HCT116 (cell line): ENCODE data around the gene UNC79.

Source experiments
- CEBPB ChIP-seq: IDR thresholded peaks from 2 replicates; pipeline ENCODE4 v1.6.1; 2012; ENCODE audit warnings: low read depth
- EGR1 ChIP-seq: IDR thresholded peaks from 2 replicates; pipeline ENCODE4 v1.6.1; 2012; ENCODE audit warnings: low read depth
- ELF1 ChIP-seq: IDR thresholded peaks from 2 replicates; pipeline ENCODE4 v1.6.1; 2012; ENCODE audit warnings: low read depth, borderline replicate concordance
- EZH2 ChIP-seq: fragments of 200-600 bp; sonication (generic); IDR thresholded peaks from 2 replicates; pipeline ENCODE4 v1.6.1; 2017; ENCODE audit warnings: antibody characterized with exemption, mixed run types
- EZH2phosphoT487 ChIP-seq: fragments of 200-600 bp; IDR thresholded peaks from 2 replicates; pipeline ENCODE4 v1.6.1; 2018; ENCODE audit warnings: antibody characterized with exemption, borderline replicate concordance
- POLR2AphosphoS5 ChIP-seq: IDR thresholded peaks from 2 replicates; pipeline ENCODE4 v1.6.1; 2011; ENCODE audit warnings: mild to moderate bottlenecking, low read depth, low read length, moderate library complexity
- TF ChIP-seq, protein P1 (sequence below): IDR thresholded peaks from 2 replicates; pipeline ENCODE4 v1.6.1; 2012
- TF ChIP-seq, protein P2 (sequence below): IDR thresholded peaks from 2 replicates; pipeline ENCODE4 v1.6.1; 2012; ENCODE audit warnings: low read depth
- TF ChIP-seq, protein P3 (sequence below), 3 experiments: fragments of 200-600 bp in 1 of 3; sonication (generic) in 1 of 3; IDR thresholded peaks in 2 of 3; conservative IDR thresholded peaks in 1 of 3; 2 replicates each; pipeline ENCODE4 v1.5.1; 2012 to 2017; ENCODE audit warnings: low read depth in 2 of 3, low read length in 2 of 3, antibody characterized with exemption in 1 of 3, borderline replicate concordance in 1 of 3, control low read depth in 1 of 3, mild to moderate bottlenecking in 1 of 3, mixed read lengths in 1 of 3, mixed run types in 1 of 3, moderate library complexity in 1 of 3; ENCODE audit not compliant: insufficient read depth in 1 of 3

DNA sequence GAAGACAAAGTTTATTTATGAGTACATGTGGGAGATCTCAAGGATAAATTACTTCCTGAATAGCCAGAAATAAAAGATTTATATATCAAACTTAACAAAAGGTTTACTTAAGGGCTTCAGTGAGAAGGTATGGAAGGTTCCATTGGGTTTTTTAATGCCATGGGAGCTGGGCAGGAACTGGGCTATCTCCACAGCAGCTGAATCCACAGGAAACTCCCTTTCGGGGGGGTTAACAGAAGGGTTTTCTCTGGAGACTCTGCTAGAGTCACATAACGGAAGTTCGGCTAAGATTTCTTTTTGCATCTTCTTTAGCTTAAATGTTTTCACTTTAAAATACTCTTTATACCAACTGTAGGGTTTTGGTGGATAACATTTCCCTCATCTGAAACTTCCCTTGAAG, 113.5 kb downstream of the UNC79 start:
- TF ChIP-seq, protein P1, sequence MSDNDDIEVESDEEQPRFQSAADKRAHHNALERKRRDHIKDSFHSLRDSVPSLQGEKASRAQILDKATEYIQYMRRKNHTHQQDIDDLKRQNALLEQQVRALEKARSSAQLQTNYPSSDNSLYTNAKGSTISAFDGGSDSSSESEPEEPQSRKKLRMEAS = no peak
- TF ChIP-seq EZH2 (no peak), POLR2AphosphoS5 (no peak), EZH2phosphoT487 (no peak), ELF1 (no peak), CEBPB (no peak), EGR1 (no peak)
- TF ChIP-seq, protein P2, sequence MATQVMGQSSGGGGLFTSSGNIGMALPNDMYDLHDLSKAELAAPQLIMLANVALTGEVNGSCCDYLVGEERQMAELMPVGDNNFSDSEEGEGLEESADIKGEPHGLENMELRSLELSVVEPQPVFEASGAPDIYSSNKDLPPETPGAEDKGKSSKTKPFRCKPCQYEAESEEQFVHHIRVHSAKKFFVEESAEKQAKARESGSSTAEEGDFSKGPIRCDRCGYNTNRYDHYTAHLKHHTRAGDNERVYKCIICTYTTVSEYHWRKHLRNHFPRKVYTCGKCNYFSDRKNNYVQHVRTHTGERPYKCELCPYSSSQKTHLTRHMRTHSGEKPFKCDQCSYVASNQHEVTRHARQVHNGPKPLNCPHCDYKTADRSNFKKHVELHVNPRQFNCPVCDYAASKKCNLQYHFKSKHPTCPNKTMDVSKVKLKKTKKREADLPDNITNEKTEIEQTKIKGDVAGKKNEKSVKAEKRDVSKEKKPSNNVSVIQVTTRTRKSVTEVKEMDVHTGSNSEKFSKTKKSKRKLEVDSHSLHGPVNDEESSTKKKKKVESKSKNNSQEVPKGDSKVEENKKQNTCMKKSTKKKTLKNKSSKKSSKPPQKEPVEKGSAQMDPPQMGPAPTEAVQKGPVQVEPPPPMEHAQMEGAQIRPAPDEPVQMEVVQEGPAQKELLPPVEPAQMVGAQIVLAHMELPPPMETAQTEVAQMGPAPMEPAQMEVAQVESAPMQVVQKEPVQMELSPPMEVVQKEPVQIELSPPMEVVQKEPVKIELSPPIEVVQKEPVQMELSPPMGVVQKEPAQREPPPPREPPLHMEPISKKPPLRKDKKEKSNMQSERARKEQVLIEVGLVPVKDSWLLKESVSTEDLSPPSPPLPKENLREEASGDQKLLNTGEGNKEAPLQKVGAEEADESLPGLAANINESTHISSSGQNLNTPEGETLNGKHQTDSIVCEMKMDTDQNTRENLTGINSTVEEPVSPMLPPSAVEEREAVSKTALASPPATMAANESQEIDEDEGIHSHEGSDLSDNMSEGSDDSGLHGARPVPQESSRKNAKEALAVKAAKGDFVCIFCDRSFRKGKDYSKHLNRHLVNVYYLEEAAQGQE = no peak
- TF ChIP-seq, protein P3, sequence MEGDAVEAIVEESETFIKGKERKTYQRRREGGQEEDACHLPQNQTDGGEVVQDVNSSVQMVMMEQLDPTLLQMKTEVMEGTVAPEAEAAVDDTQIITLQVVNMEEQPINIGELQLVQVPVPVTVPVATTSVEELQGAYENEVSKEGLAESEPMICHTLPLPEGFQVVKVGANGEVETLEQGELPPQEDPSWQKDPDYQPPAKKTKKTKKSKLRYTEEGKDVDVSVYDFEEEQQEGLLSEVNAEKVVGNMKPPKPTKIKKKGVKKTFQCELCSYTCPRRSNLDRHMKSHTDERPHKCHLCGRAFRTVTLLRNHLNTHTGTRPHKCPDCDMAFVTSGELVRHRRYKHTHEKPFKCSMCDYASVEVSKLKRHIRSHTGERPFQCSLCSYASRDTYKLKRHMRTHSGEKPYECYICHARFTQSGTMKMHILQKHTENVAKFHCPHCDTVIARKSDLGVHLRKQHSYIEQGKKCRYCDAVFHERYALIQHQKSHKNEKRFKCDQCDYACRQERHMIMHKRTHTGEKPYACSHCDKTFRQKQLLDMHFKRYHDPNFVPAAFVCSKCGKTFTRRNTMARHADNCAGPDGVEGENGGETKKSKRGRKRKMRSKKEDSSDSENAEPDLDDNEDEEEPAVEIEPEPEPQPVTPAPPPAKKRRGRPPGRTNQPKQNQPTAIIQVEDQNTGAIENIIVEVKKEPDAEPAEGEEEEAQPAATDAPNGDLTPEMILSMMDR (IDR thresholded peaks at IDR 0.05 in 2 of 3, conservative IDR thresholded peaks at IDR 0.05 in 1 of 3; ENCODE audit: borderline replicate concordance in 1 of 3, insufficient read depth in 1 of 3, low read depth in 2 of 3, low read length in 2 of 3) = no peak
